Measurements from ENCODE around the gene SLC2A13. TPM values are rescaled to one million over a fixed set of nuclear protein-coding genes. Genes with fewer than 3 reads are reported as not detected.

SLC2A13 gene
- total and polyA plus RNA-seq, 10 of the 15 experiments (the other 5 are each of a cell fraction or from before 2014, with no cell fraction given) = 0.05 to 3.7 (median 0.25) TPM

DNA sequence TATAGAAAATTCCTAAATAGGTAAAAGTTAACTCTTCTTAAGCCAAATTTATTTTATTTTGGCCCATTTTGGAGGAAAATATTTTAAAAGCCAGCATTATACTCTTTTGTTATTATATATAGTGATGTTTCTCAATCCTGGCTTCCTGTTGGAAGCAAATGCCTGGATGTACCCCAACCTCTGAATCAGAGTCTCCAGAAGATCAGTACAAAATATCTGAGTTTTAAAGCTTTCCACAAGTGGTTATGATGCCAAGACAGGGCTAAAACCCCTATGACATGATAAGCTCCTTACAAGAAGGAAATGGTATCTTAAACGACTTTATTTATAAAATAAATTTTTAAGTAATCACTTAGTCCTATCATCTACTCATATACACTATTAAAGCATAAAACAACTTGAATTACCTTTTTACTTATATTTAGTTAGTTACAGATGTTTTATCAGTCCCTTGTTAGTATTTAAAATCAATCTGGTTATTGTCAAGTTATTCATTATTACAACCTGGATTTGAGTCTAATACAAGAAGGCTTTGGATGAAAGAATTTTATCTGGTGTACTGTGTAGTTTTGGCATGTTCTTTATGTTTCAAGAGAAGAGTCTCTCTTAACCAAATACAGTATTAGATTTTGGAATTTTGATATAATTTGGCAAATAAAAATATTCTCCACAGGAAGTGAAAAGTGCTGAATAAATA lies 238.1 kb downstream of the SLC2A13 start:
- no peak for FAIRE-seq
- BruUV-seq (replicated peaks) = no TSS peak
- TF ChIP-seq, protein P1, sequence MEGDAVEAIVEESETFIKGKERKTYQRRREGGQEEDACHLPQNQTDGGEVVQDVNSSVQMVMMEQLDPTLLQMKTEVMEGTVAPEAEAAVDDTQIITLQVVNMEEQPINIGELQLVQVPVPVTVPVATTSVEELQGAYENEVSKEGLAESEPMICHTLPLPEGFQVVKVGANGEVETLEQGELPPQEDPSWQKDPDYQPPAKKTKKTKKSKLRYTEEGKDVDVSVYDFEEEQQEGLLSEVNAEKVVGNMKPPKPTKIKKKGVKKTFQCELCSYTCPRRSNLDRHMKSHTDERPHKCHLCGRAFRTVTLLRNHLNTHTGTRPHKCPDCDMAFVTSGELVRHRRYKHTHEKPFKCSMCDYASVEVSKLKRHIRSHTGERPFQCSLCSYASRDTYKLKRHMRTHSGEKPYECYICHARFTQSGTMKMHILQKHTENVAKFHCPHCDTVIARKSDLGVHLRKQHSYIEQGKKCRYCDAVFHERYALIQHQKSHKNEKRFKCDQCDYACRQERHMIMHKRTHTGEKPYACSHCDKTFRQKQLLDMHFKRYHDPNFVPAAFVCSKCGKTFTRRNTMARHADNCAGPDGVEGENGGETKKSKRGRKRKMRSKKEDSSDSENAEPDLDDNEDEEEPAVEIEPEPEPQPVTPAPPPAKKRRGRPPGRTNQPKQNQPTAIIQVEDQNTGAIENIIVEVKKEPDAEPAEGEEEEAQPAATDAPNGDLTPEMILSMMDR (IDR thresholded peaks at IDR 0.05 in 2 of 3, conservative IDR thresholded peaks at IDR 0.05 in 1 of 3; ENCODE audit: control insufficient read depth in 2 of 3, extremely low read depth in 1 of 3, insufficient read depth in 1 of 3, low read depth in 3 of 3, low read length in 3 of 3) = no peak
- TF ChIP-seq, protein P2, sequence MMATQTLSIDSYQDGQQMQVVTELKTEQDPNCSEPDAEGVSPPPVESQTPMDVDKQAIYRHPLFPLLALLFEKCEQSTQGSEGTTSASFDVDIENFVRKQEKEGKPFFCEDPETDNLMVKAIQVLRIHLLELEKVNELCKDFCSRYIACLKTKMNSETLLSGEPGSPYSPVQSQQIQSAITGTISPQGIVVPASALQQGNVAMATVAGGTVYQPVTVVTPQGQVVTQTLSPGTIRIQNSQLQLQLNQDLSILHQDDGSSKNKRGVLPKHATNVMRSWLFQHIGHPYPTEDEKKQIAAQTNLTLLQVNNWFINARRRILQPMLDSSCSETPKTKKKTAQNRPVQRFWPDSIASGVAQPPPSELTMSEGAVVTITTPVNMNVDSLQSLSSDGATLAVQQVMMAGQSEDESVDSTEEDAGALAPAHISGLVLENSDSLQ (IDR thresholded peaks at IDR 0.05) = no peak
- TF ChIP-seq SRF (IDR thresholded peaks at IDR 0.05; ENCODE audit: low read depth in 2 of 2, low read length in 2 of 2) (no peak), IRF4 (IDR thresholded peaks at IDR 0.05; ENCODE audit: low read depth, low read length) (no peak), NFYA (IDR thresholded peaks at IDR 0.05; ENCODE audit: borderline replicate concordance, low read depth, low read length) (no peak), RELA (IDR thresholded peaks at IDR 0.05; ENCODE audit: borderline replicate concordance, partially characterized antibody) (no peak), BACH1 (IDR thresholded peaks at IDR 0.05; ENCODE audit: borderline replicate concordance) (no peak), ASH2L (IDR thresholded peaks at IDR 0.05; ENCODE audit: borderline replicate concordance, low read depth) (no peak), RBBP5 (conservative IDR thresholded peaks at IDR 0.05) (no peak), MEF2B (IDR thresholded peaks at IDR 0.05; ENCODE audit: partially characterized antibody, poor library complexity, severe bottlenecking) (no peak), NR2C1 (IDR thresholded peaks at IDR 0.05) (no peak), BMI1 (IDR thresholded peaks at IDR 0.05; ENCODE audit: borderline replicate concordance) (no peak)
- TF ChIP-seq, protein P3, sequence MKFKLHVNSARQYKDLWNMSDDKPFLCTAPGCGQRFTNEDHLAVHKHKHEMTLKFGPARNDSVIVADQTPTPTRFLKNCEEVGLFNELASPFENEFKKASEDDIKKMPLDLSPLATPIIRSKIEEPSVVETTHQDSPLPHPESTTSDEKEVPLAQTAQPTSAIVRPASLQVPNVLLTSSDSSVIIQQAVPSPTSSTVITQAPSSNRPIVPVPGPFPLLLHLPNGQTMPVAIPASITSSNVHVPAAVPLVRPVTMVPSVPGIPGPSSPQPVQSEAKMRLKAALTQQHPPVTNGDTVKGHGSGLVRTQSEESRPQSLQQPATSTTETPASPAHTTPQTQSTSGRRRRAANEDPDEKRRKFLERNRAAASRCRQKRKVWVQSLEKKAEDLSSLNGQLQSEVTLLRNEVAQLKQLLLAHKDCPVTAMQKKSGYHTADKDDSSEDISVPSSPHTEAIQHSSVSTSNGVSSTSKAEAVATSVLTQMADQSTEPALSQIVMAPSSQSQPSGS (IDR thresholded peaks at IDR 0.05; ENCODE audit: low read length) = no peak
- TF ChIP-seq, protein P4, sequence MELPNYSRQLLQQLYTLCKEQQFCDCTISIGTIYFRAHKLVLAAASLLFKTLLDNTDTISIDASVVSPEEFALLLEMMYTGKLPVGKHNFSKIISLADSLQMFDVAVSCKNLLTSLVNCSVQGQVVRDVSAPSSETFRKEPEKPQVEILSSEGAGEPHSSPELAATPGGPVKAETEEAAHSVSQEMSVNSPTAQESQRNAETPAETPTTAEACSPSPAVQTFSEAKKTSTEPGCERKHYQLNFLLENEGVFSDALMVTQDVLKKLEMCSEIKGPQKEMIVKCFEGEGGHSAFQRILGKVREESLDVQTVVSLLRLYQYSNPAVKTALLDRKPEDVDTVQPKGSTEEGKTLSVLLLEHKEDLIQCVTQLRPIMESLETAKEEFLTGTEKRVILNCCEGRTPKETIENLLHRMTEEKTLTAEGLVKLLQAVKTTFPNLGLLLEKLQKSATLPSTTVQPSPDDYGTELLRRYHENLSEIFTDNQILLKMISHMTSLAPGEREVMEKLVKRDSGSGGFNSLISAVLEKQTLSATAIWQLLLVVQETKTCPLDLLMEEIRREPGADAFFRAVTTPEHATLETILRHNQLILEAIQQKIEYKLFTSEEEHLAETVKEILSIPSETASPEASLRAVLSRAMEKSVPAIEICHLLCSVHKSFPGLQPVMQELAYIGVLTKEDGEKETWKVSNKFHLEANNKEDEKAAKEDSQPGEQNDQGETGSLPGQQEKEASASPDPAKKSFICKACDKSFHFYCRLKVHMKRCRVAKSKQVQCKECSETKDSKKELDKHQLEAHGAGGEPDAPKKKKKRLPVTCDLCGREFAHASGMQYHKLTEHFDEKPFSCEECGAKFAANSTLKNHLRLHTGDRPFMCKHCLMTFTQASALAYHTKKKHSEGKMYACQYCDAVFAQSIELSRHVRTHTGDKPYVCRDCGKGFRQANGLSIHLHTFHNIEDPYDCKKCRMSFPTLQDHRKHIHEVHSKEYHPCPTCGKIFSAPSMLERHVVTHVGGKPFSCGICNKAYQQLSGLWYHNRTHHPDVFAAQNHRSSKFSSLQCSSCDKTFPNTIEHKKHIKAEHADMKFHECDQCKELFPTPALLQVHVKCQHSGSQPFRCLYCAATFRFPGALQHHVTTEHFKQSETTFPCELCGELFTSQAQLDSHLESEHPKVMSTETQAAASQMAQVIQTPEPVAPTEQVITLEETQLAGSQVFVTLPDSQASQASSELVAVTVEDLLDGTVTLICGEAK (IDR thresholded peaks at IDR 0.05; ENCODE audit: borderline replicate concordance) = no peak

More for the DNA sequence above, 238.1 kb downstream of the SLC2A13 start:
- ATAC-seq (no peak), DNase-seq (ENCODE audit: low read depth, low spot score) (no peak)
- H3K4me3 ChIP-seq = no peak overlapping the region
- SMC1A ChIA-PET (ENCODE audit: uncharacterized antibody, unreplicated experiment) = no interaction called here
- no peaks in the 10 kb centered on the region for H4K20me1 ChIP-seq (ENCODE audit: control insufficient read depth, insufficient read depth)
- intact Hi-C loops (cut with micrococcal nuclease; ENCODE audit: unreplicated experiment) = no loop called here
- no peak overlapping the region for H3K27ac ChIP-seq (ENCODE audit: control insufficient read depth, insufficient read depth)
- CTCF ChIA-PET = no interaction called here
- H3K79me2 ChIP-seq (ENCODE audit: control insufficient read depth, insufficient read depth, low read length) = no peaks in the 10 kb centered on the region
- in situ Hi-C loops (cut with MboI) = no loop called here
- H3K9me3 ChIP-seq (replicated peaks; ENCODE audit: control insufficient read depth, insufficient read depth, low read length) = no peaks in the 10 kb centered on the region
- H3K4me1 ChIP-seq (ENCODE audit: control insufficient read depth, insufficient read depth, low read length) = no peaks in the 10 kb centered on the region
- H3K27me3 ChIP-seq (replicated peaks in 1 of 2; ENCODE audit: control insufficient read depth in 2 of 2, insufficient read depth in 2 of 2, low read length in 1 of 2) = no peaks in the 10 kb centered on the region
- RAD21 ChIA-PET (ENCODE audit: unreplicated experiment) = no interaction called here
- H3K36me3 ChIP-seq (ENCODE audit: control insufficient read depth in 2 of 2, insufficient read depth in 2 of 2, low read length in 1 of 2) = no peaks in the 10 kb centered on the region
- no peak overlapping the region for H3K9ac ChIP-seq (ENCODE audit: control insufficient read depth, insufficient read depth, low read length)
- H2AFZ ChIP-seq (ENCODE audit: control insufficient read depth, low read depth, low read length) = no peak overlapping the region
- POLR2A ChIA-PET = no interaction called here
- WGBS (ENCODE audit: insufficient coverage, insufficient replicate concordance, low lambda C conversion rate, missing lambda C conversion rate) = 50% methylated on average over 1 of the region's 1 CpG
- H3K4me2 ChIP-seq (ENCODE audit: control insufficient read depth, insufficient read depth) = no peak overlapping the region

Measured in GM12878 (cell line).